Right cardiac atrium (tissue), 5 donors: ENCODE data around the gene CAPN1. TPM values are rescaled to one million over a fixed set of nuclear protein-coding genes. Genes with fewer than 3 reads are reported as not detected.
A peak's percentile ranks its signal among the peaks of the same experiment; 100 is the strongest.

ENCODE experiments used
- ATAC-seq, 2 donors: fragments of 200-7000 bp; cut with Tn5 transposase; one replicate each; pipeline versions ENCODE4 v1.8.0 to v1.9.1; 2020; ENCODE audit warnings: moderate library complexity in 2 of 2, mild to moderate bottlenecking in 1 of 2
- DNase-seq, 3 donors: peaks; one replicate each; pipeline ENCODE4 v3.0.0-alpha.2; 2020
- H3K27ac ChIP-seq: one replicate; pipeline ENCODE4 v1.5.1; 2013; ENCODE audit warnings: mild to moderate bottlenecking, low read length, control low read depth, moderate library complexity
- H3K27me3 ChIP-seq: one replicate; pipeline ENCODE4 v1.6.1; 2013; ENCODE audit not compliant: control insufficient read depth, insufficient read depth
- H3K4me1 ChIP-seq: one replicate; pipeline ENCODE4 v1.6.1; 2013; ENCODE audit warnings: low read length; ENCODE audit not compliant: control insufficient read depth, insufficient read depth
- H3K4me3 ChIP-seq: one replicate; pipeline ENCODE4 v1.5.1; 2013; ENCODE audit warnings: low read length, control low read depth
- H3K9me3 ChIP-seq: one replicate; pipeline ENCODE4 v1.6.1; 2013; ENCODE audit warnings: low read length; ENCODE audit not compliant: control insufficient read depth
- WGBS: extraction: QIAGEN DNeasy Blood & Tissue Kit; methylation state at CpG from one replicate; pipeline ENCODE4 v1.1.7; 2013; 5-methylcytosine and 5-hydroxymethylcytosine counted together
- intact Hi-C, 4 donors: fragments of 100-400 bp; cut with DNase I; formaldehyde crosslinking; loops; one replicate each; pipeline versions ENCODE4 v1.11.0 to v1.14.0; 2022 to 2023
- polyA plus RNA-seq: library from polyadenylated mRNA; stranded (reverse); fragments of 200-250 nt; gene quantifications from one replicate; pipeline ENCODE4 v1.2.3, GENCODE V29; 2013
- total RNA-seq, 4 donors: library from RNA; stranded (reverse); fragmentation: NEBNext Ultra II Directional; extraction: Animal tissue kit (Norgen Biotek cat#: 25700); gene quantifications; one replicate each; pipeline ENCODE4 v1.2.1, GENCODE V29; 2021
- donor health status: healthy with polysubstance abuse.
- donor health status: DM: no; HTN: yes; CAD: no.
- donor health status: DM: no; HTN: no; CAD: no.
- donor health status: DM: no; HTN: yes; CAD: no; lungs with severe emphysema.
- donor health status: DM: yes; HTN: yes; CAD: no.

The CAPN1 gene
- total and polyA plus RNA-seq, 5 donors, result 74.4 to 102 (median 96.2) TPM

DNA sequence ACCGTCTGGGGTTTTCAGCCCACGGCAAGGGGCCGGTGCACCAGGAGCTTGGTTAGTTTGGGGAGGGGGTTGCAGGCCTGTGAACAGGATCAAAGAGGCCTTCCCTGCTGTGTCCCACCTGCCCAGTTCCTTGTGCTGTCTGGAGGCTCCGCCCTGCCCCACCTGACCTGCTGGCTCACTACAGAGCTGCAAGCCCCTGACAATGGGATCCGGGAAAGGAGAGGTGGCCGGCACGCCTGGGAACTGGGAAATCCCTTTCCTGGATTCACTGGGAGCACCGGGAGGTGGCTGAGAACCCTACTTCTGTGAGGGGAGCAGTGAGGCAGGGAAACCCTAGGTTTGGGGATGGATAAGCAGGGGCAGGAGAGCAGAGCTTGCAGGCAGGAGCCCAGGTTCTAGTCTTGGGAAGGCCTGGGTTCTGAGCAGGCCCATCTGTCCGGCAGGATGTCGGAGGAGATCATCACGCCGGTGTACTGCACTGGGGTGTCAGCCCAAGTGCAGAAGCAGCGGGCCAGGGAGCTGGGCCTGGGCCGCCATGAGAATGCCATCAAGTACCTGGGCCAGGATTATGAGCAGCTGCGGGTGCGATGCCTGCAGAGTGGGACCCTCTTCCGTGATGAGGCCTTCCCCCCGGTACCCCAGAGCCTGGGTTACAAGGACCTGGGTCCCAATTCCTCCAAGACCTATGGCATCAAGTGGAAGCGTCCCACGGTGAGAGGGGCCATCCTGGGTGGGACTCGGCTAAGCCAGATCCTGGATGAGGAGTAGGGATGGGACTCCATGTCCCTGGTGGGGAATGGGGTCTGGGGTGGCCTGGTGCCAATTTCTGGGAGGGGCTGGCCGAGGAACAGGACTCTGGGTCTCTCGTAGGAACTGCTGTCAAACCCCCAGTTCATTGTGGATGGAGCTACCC is 786 bp downstream of the CAPN1 start:
- WGBS, result 39% methylated on average over 23 of the region's 23 CpGs
- ATAC-seq (peak; percentile 36 to 51), DNase-seq (peak in 2 of 3 donors; percentile 72 to 73)
- peak overlapping the region; percentile 85 for H3K4me3 ChIP-seq
- H3K27me3 ChIP-seq, result no peaks in the 10 kb centered on the region
- no peaks in the 10 kb centered on the region for H3K9me3 ChIP-seq
- H3K4me1 ChIP-seq, result no peaks in the 10 kb centered on the region
- peak overlapping the region; percentile 69 for H3K27ac ChIP-seq
- intact Hi-C loops, result no loop called here

DNA sequence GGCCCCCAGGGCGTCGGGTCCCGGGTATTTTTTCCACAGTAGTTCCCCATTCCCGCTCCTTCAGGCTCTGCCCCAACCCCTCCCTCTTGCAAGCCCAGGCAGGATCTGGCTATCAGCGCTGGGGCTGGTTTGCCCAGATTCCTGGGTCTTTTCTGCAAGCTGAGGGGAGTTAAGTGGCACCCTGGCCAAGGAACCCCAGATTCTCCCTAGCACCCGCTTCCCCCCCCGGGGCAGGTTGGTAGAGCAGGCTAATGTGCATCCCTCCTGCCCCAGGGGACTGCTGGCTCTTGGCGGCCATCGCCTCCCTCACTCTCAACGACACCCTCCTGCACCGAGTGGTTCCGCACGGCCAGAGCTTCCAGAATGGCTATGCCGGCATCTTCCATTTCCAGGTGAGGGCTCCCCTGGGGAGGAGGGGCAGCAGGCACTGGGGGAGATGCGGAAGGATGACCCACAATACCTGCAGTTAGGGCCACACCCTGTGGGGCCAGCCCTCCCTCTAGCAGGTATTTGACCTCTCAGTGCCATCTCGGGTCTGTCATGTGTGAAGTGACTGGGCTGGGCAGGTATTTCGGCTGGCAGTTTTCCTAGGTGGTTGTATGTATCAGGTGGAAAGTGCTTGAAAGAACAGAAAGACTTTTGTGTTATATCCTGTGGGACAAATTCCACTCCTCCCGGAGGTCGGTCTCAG is 1.6 kb downstream of the CAPN1 start:
- no peaks in the 10 kb centered on the region for H3K27me3 ChIP-seq
- intact Hi-C loops, result no loop called here
- ATAC-seq (no peak), DNase-seq (peak in 1 of 3 donors; percentile 64)
- WGBS, result 82% methylated on average over 19 of the region's 19 CpGs
- H3K4me1 ChIP-seq, result no peaks in the 10 kb centered on the region
- H3K9me3 ChIP-seq, result no peaks in the 10 kb centered on the region
- no peak overlapping the region for H3K4me3 ChIP-seq
- no peak overlapping the region for H3K27ac ChIP-seq

DNA sequence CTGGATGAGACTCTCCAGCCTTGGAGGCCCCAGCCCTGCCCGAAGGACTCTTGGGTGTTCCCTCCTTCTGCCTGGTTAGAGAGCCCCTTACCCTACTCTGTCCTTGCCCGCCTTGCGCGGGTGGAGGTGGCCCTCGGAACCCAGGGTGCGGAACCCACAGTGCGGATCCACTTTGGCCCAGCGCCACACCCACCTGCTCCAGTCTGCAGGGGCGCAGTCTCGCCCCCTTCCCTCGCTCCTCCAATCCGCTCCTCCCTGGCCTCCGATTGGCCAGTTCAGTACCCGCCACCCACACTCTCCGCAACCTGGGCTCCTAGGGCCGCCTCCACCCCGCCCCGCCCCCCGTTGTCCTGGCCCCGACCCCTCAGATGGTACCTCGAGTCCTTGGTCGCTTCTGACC is 2.4 kb downstream of the CAPN1 start:
- no peak overlapping the region for H3K27ac ChIP-seq
- no peaks in the 10 kb centered on the region for H3K9me3 ChIP-seq
- DNase-seq (peak in 2 of 3 donors; percentile 52 to 66), ATAC-seq (no peak)
- 80% methylated on average over 22 of the region's 22 CpGs for WGBS
- H3K4me1 ChIP-seq, result no peaks in the 10 kb centered on the region
- intact Hi-C loops, result no loop called here
- H3K4me3 ChIP-seq, result no peak overlapping the region
- H3K27me3 ChIP-seq, result no peaks in the 10 kb centered on the region

DNA sequence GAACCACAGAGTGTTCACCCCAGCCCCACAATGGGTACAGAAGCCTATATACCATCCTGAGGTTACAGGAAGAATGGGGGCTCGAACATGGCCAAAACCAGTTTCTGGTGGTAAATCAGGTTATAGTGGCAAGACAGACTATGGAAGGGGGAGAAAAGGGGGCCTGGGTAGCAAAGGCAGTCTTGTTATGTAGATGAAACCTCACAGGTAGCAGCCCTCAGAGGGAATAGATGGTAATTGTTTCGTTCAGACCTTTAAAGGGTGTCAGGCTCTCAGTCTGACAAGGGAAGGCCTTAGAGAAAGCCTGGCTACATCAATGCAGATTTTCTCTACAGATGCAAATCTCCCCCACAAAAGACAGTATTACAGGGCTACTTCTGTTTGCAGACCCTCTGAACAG is 3.4 kb downstream of the CAPN1 start:
- WGBS, result 86% methylated on average over 2 of the region's 2 CpGs

DNA sequence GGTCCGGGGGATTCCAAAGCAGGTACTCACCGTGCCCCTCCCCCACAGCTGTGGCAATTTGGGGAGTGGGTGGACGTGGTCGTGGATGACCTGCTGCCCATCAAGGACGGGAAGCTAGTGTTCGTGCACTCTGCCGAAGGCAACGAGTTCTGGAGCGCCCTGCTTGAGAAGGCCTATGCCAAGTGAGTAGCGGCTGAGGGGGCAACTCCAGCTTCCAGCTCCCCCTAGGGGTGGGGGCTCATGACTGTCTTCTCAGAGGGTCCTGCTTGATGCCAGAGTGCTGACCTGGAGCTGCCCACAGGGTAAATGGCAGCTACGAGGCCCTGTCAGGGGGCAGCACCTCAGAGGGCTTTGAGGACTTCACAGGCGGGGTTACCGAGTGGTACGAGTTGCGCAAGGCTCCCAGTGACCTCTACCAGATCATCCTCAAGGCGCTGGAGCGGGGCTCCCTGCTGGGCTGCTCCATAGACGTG is 4.2 kb downstream of the CAPN1 start:
- Histone ChIP-seq H3K27me3 (no peaks in the 10 kb centered on the region), H3K27ac (no peak overlapping the region), H3K4me1 (no peaks in the 10 kb centered on the region), H3K9me3 (no peaks in the 10 kb centered on the region), H3K4me3 (no peak overlapping the region)
- ATAC-seq (no peak), DNase-seq (peak in 1 of 3 donors; percentile 52)
- 89% methylated on average over 18 of the region's 18 CpGs for WGBS
- intact Hi-C loops, result no loop called here

More for the DNA sequence above, 3.4 kb downstream of the CAPN1 start:
- no peaks in the 10 kb centered on the region for H3K4me1 ChIP-seq
- ATAC-seq, result no peak
- no peaks in the 10 kb centered on the region for H3K27me3 ChIP-seq
- H3K9me3 ChIP-seq, result no peaks in the 10 kb centered on the region
- intact Hi-C loops, result no loop called here
- no peak for DNase-seq
- H3K4me3 ChIP-seq, result no peak overlapping the region
- H3K27ac ChIP-seq, result no peak overlapping the region

DNA sequence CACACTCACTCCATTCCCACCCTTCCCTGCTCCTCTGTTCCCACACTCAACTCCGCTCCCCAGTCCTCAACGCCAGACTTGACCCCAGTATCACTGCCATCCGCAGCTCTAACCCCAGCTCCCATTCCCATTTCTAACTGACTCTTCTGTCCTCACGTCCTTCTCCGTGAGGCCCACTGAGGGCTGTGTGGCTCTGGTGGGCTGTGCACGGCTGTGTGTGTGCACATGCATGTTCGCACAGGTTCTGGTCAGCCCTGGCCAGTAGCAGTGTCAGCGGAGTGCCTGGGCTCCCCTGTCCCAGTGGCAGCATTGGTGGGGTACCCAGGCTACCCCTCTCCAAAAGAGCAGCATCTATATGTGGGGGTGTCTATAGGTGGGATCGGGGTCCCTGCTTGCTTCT is 5.0 kb downstream of the CAPN1 start:
- 94% methylated on average over 9 of the region's 9 CpGs for WGBS
- ATAC-seq (no peak), DNase-seq (peak in 1 of 3 donors; percentile 36)
- intact Hi-C loops, result no loop called here
- Histone ChIP-seq H3K4me1 (no peaks in the 10 kb centered on the region), H3K4me3 (no peak overlapping the region), H3K27me3 (no peaks in the 10 kb centered on the region), H3K27ac (no peak overlapping the region), H3K9me3 (no peaks in the 10 kb centered on the region)

DNA sequence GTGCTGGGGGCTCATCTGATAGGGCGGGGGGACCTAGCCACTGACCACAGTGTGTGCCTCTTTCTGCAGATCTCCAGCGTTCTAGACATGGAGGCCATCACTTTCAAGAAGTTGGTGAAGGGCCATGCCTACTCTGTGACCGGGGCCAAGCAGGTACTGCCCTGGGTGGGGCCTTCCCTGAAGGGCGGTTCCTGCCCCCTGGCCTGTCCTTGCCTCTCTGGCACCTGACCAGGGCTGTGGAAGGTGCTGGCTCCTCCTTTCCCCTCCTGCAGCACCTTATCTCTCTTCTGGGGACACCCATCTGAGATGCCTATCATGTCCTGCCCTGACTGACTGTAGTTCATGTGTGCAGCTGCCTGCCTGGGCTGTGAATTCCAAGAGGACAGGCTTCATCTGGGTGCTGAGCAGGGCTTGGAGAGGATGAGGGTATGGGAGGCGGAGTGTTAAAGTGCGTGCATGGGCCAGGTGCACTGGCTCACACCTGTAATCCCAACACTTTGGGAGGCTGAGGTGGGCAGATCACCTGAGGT is 5.5 kb downstream of the CAPN1 start:
- ATAC-seq (no peak), DNase-seq (peak in 1 of 3 donors; percentile 32)
- H3K4me1 ChIP-seq, result no peaks in the 10 kb centered on the region
- 93% methylated on average over 6 of the region's 6 CpGs for WGBS
- intact Hi-C loops, result no loop called here
- H3K9me3 ChIP-seq, result no peaks in the 10 kb centered on the region
- no peaks in the 10 kb centered on the region for H3K27me3 ChIP-seq
- H3K27ac ChIP-seq, result no peak overlapping the region
- no peak overlapping the region for H3K4me3 ChIP-seq

DNA sequence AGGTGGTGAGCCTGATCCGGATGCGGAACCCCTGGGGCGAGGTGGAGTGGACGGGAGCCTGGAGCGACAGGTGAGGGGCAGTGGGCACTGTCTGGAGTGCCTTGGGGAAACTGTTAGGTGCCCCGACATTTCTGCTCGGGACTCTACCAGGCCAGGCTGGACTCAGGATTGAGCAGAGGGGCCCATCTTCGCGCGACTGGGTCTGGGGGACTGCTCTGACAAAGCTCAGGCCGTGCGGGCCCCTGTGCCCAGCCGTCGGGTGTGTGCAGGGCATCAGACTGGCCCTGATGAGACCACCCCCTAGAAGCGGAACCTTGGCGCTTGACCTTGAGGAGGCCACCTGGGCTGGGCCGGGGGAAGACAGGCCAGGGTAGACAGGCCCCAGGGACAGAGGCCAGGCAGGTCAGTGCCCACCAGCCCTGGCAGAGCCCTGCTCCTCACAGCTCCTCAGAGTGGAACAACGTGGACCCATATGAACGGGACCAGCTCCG is 6.3 kb downstream of the CAPN1 start:
- Histone ChIP-seq H3K27me3 (no peaks in the 10 kb centered on the region), H3K4me3 (no peak overlapping the region), H3K4me1 (no peaks in the 10 kb centered on the region), H3K27ac (no peak overlapping the region), H3K9me3 (no peaks in the 10 kb centered on the region)
- DNase-seq (peak in 1 of 3 donors; percentile 44), ATAC-seq (peak in 1 of 2 donors; percentile 5)
- WGBS, result 96% methylated on average over 20 of the region's 20 CpGs
- intact Hi-C loops, result no loop called here

DNA sequence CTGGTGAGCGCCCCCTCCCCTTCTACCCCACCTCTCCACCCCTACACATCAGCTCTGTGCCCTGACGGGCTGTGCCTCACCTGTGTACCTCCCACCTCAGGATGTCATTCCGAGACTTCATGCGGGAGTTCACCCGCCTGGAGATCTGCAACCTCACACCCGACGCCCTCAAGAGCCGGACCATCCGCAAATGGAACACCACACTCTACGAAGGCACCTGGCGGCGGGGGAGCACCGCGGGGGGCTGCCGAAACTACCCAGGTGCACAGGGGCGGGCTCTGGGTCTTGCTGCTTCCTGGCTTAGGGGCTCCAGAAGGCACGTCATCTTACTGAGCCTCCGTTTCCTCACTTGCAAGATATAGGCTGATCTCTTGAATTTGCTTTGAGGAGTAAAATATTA is 6.8 kb downstream of the CAPN1 start:
- H3K27ac ChIP-seq, result no peak overlapping the region
- H3K4me1 ChIP-seq, result no peaks in the 10 kb centered on the region
- H3K9me3 ChIP-seq, result no peaks in the 10 kb centered on the region
- no peak overlapping the region for H3K4me3 ChIP-seq
- intact Hi-C loops, result no loop called here
- DNase-seq, result peak in 1 of 3 donors; percentile 48
- ATAC-seq, result no peak
- H3K27me3 ChIP-seq, result no peaks in the 10 kb centered on the region
- WGBS, result 95% methylated on average over 18 of the region's 18 CpGs

DNA sequence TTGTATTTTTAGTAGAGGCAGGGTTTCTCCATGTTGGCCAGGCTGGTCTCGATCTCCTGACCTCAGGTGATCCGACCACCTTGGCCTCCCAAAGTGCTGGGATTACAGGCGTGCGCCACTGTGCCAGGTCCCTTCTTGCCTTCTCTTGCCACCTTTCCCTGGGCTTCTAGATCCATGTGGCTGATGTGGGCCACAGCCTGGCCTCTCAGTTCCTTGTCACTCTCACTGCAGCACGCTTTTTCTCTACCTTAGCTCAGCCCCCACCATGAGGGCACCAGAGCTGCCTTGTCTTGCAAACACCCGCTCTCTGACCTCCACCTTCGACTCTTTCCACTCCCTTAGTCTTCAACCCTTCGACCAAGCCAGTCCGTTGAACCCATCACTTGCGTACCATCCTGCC is 7.5 kb downstream of the CAPN1 start:
- DNase-seq (no peak), ATAC-seq (no peak)
- H3K4me3 ChIP-seq, result no peak overlapping the region
- intact Hi-C loops, result no loop called here
- no peaks in the 10 kb centered on the region for H3K27me3 ChIP-seq
- WGBS, result 81% methylated on average over 10 of the region's 10 CpGs
- no peaks in the 10 kb centered on the region for H3K4me1 ChIP-seq
- H3K27ac ChIP-seq, result no peak overlapping the region
- H3K9me3 ChIP-seq, result no peaks in the 10 kb centered on the region

DNA sequence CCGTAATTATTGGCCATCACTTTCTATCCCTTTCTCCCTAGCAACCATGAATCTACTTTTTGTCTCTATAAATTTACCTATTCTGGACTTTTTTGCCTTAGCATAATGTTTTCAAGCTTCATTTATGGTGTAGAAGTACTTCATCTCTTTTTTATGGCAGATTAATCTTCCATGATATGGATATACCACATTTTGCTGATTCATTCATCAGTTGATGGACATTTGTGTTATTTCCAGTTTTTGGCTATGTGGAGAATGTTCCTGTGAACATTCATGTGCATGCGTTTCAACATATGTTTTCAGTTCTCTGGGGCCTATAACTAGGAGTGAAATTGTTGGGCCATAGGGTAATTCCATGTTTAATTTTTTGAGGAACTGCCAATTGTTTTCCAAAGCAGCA is 12.8 kb downstream of the CAPN1 start:
- DNase-seq (no peak), ATAC-seq (no peak)
- H3K9me3 ChIP-seq, result no peaks in the 10 kb centered on the region
- no peaks in the 10 kb centered on the region for H3K4me1 ChIP-seq
- WGBS, result 94% methylated on average over 2 of the region's 2 CpGs
- intact Hi-C loops, result no loop called here
- no peaks in the 10 kb centered on the region for H3K27me3 ChIP-seq
- H3K27ac ChIP-seq, result no peak overlapping the region
- H3K4me3 ChIP-seq, result no peak overlapping the region
